Tibial nerve (tissue), 3 donors: ENCODE measurements around the gene DMD.

ENCODE experiments used
- POLR2A ChIP-seq, 2 donors: fragments of 450-650 bp; IDR thresholded peaks; one replicate each; pipeline ENCODE4 v1.6.1; 2017; ENCODE audit warnings: antibody characterized with exemption in 2 of 2, mild to moderate bottlenecking in 2 of 2, moderate library complexity in 2 of 2
- TF ChIP-seq, protein P1 (sequence below), 5 experiments: fragments of 200-600 bp in 3 of 5; fragments of 450-650 bp in 2 of 5; sonication (generic) in 3 of 5; IDR thresholded peaks; one replicate each; pipeline ENCODE4 v1.5.1; 2016 to 2019; ENCODE audit warnings: antibody characterized with exemption in 5 of 5, mild to moderate bottlenecking in 3 of 5, moderate library complexity in 2 of 5

DNA sequence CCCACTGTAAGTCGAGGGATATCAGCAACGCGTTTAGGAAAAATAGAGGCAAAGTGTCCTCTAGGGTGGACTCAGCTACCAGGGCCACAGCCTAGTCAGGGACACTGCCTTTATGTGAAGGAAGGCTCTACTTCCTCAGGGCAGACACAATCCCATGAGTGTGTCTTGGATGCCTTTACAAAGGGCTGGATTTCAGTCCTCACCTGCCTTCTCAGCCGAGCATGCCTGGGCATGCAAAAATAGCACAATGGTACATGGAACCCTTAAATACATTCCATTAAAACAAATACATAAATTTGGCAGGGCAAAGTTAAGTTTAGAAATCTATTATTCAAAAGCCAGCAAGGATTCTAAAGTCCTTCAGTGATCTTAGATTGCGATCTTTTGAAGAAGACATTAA, 51.1 kb downstream of the DMD start:
- TF ChIP-seq, protein P1, sequence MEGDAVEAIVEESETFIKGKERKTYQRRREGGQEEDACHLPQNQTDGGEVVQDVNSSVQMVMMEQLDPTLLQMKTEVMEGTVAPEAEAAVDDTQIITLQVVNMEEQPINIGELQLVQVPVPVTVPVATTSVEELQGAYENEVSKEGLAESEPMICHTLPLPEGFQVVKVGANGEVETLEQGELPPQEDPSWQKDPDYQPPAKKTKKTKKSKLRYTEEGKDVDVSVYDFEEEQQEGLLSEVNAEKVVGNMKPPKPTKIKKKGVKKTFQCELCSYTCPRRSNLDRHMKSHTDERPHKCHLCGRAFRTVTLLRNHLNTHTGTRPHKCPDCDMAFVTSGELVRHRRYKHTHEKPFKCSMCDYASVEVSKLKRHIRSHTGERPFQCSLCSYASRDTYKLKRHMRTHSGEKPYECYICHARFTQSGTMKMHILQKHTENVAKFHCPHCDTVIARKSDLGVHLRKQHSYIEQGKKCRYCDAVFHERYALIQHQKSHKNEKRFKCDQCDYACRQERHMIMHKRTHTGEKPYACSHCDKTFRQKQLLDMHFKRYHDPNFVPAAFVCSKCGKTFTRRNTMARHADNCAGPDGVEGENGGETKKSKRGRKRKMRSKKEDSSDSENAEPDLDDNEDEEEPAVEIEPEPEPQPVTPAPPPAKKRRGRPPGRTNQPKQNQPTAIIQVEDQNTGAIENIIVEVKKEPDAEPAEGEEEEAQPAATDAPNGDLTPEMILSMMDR (IDR thresholded peaks at IDR 0.05) = no peak
- TF ChIP-seq POLR2A (IDR thresholded peaks at IDR 0.05) = no peak
